Neural progenitor cell (in vitro differentiated cells): ENCODE data around the gene MYCBP2.

Source experiments
- CTCF ChIP-seq: fragments of 200-600 bp; sonication (generic); IDR thresholded peaks from 2 replicates; pipeline ENCODE4 v1.5.1; 2017; ENCODE audit warnings: antibody characterized with exemption, mild to moderate bottlenecking
- EZH2 ChIP-seq: fragments of 200-600 bp; sonication (generic); IDR thresholded peaks from 2 replicates; pipeline ENCODE4 v1.6.1; 2017; ENCODE audit warnings: antibody characterized with exemption, mild to moderate bottlenecking, moderate library complexity
- EZH2phosphoT487 ChIP-seq: fragments of 200-600 bp; sonication (generic); IDR thresholded peaks from 2 replicates; pipeline ENCODE4 v1.6.1; 2017; ENCODE audit warnings: antibody characterized with exemption

DNA sequence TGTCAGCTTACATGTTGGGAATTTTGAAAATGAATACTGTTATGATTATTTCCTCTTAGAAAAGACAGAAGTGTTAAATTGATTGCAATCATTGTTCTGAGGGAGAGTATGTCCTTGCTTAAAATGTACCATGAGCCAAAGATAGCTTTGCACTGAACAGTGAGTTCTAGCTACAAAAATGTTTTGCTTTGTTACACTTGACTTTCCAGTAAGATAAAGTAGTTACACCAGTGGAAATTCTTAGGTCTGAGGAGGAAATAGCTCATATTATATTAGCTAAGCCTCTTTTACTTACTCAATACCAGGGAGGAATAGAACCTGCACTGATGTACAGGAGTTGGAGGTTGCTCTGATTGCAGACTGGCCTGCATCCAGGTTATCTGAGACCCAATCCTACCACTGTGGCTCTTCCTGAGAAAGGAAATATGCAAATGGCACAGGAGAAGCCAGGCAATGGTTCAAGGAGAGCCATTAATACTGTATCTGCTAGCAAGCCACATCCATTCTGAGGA, 246.9 kb downstream of the MYCBP2 start:
- no peak for TF ChIP-seq CTCF
- TF ChIP-seq EZH2: no peak
- TF ChIP-seq EZH2phosphoT487: no peak
